H1 (cell line): ENCODE data around the gene MGRN1. TPM values are rescaled to one million over a fixed set of nuclear protein-coding genes. Genes with fewer than 3 reads are reported as not detected.

Experiments used
- CTCF ChIA-PET: fragments of 300-600 bp; sonication (Branson Sonifier 250); formaldehyde crosslinking; loops from one replicate; lab custom pipeline; 2021; ENCODE audit not compliant: partially characterized antibody; lab: Charles Lee
- POLR2A ChIA-PET: fragments of 300-600 bp; sonication (Branson Sonifier 250); formaldehyde crosslinking; loops from one replicate; lab custom pipeline; 2021; ENCODE audit warnings: inconsistent platforms; ENCODE audit not compliant: partially characterized antibody; lab: Charles Lee
- DNase-seq, 2 experiments: peaks; one replicate each; pipeline versions ENCODE4 v3.0.0 to v3.0.0-alpha.2; 2010 to 2022; ENCODE audit warnings: low spot score in 2 of 2, low read depth in 1 of 2, mixed read lengths in 1 of 2
- FAIRE-seq: peaks from 2 replicates; lab custom pipeline; 2011; peaks lifted over from hg19 to GRCh38; lab: Jason Lieb, UNC
- H2AFZ ChIP-seq: 2 replicates; pipeline ENCODE4 v1.8.1; 2012; ENCODE audit warnings: low read length, inconsistent platforms
- H2AK5ac ChIP-seq: 2 replicates; pipeline ENCODE4 v1.6.1; 2013; ENCODE audit warnings: low read depth, low read length
- H2BK120ac ChIP-seq: replicated peaks from 2 replicates; pipeline ENCODE3; 2013; ENCODE audit warnings: low read depth, low read length, inconsistent platforms
- H2BK12ac ChIP-seq: 2 replicates; pipeline ENCODE4 v1.6.1; 2013; ENCODE audit warnings: low read depth, low read length
- H2BK15ac ChIP-seq: 2 replicates; pipeline ENCODE4 v1.6.1; 2013; ENCODE audit warnings: low read length
- H2BK20ac ChIP-seq: 2 replicates; pipeline ENCODE4 v1.6.1; 2013; ENCODE audit warnings: low read length
- H2BK5ac ChIP-seq: 2 replicates; pipeline ENCODE4 v1.6.1; 2013; ENCODE audit warnings: low read depth, low read length
- H3K14ac ChIP-seq: 2 replicates; pipeline ENCODE4 v1.6.1; 2013; ENCODE audit warnings: inconsistent platforms; ENCODE audit not compliant: insufficient read length
- H3K18ac ChIP-seq: 2 replicates; pipeline ENCODE4 v1.6.1; 2013; ENCODE audit warnings: low read length; ENCODE audit errors: extremely low read depth
- H3K23ac ChIP-seq: 2 replicates; pipeline ENCODE4 v1.6.1; 2013; ENCODE audit warnings: inconsistent platforms; ENCODE audit not compliant: insufficient read length
- H3K23me2 ChIP-seq: 2 replicates; pipeline ENCODE4 v1.6.1; 2013; ENCODE audit warnings: low read depth, low read length
- H3K27ac ChIP-seq: 2 replicates; pipeline ENCODE4 v1.6.1; 2011; ENCODE audit warnings: low read depth, low read length, inconsistent platforms
- H3K27me3 ChIP-seq, 4 experiments: replicated peaks in 1 of 4; 1 replicate in 1 of 4; 2 replicates in 3 of 4; pipeline versions ENCODE4 v1.6.1 to v1.8.1; 2011 to 2013; ENCODE audit warnings: low read length in 3 of 4, mild to moderate bottlenecking in 3 of 4, inconsistent platforms in 2 of 4, mixed read lengths in 2 of 4, moderate library complexity in 1 of 4; ENCODE audit not compliant: control insufficient read depth in 3 of 4, insufficient read depth in 3 of 4; ENCODE audit errors: extremely low read depth in 1 of 4
- H3K36me3 ChIP-seq, 4 experiments: 2 replicates each; pipeline versions ENCODE4 v1.6.1 to v1.8.1; 2011 to 2013; ENCODE audit warnings: mild to moderate bottlenecking in 4 of 4, low read length in 3 of 4, moderate library complexity in 2 of 4, control low read depth in 1 of 4, inconsistent platforms in 1 of 4; ENCODE audit not compliant: insufficient read depth in 4 of 4, control insufficient read depth in 2 of 4
- H3K4ac ChIP-seq: replicated peaks from 2 replicates; pipeline ENCODE3; 2013; ENCODE audit warnings: low read length, low read depth, mixed read lengths, inconsistent platforms; ENCODE audit not compliant: insufficient read length
- H3K4me1 ChIP-seq, 4 experiments: replicated peaks in 1 of 4; 1 replicate in 1 of 4; 2 replicates in 3 of 4; pipeline versions ENCODE4 v1.6.1 to v1.8.1; 2011 to 2013; ENCODE audit warnings: low read length in 3 of 4, inconsistent platforms in 2 of 4, mixed read lengths in 1 of 4; ENCODE audit not compliant: insufficient read depth in 4 of 4, control insufficient read depth in 3 of 4
- H3K4me2 ChIP-seq, 2 experiments: 2 replicates each; pipeline versions ENCODE4 v1.6.1 to v1.8.1; 2011 to 2013; ENCODE audit warnings: low read depth in 2 of 2, low read length in 2 of 2, control low read depth in 1 of 2, inconsistent platforms in 1 of 2, mild to moderate bottlenecking in 1 of 2; ENCODE audit not compliant: insufficient read depth in 1 of 2
- H3K4me3 ChIP-seq, 4 experiments: fragments of 200-600, 300-600 bp in 1 of 4; sonication (generic), shearing (Covaris generic), sonication (Bioruptor Twin) in 1 of 4; 2 replicates each; pipeline versions ENCODE4 v1.5.1 to v1.8.1; 2011 to 2016; ENCODE audit warnings: low read length in 4 of 4, low read depth in 3 of 4, control low read depth in 2 of 4, inconsistent platforms in 2 of 4, mild to moderate bottlenecking in 2 of 4, mixed read lengths in 1 of 4, moderate library complexity in 1 of 4; ENCODE audit not compliant: insufficient read depth in 2 of 4; ENCODE audit errors: extremely low read depth in 1 of 4
- H3K56ac ChIP-seq: replicated peaks from 2 replicates; pipeline ENCODE3; 2013; ENCODE audit warnings: low read depth, mild to moderate bottlenecking, mixed read lengths, low read length, inconsistent platforms; ENCODE audit not compliant: insufficient read length
- H3K79me1 ChIP-seq: 2 replicates; pipeline ENCODE4 v1.6.1; 2013; ENCODE audit warnings: low read depth, low read length, control low read depth
- H3K79me2 ChIP-seq, 2 experiments: 2 replicates each; pipeline versions ENCODE4 v1.6.1 to v1.8.1; 2012 to 2013; ENCODE audit warnings: low read length in 2 of 2, mild to moderate bottlenecking in 2 of 2, inconsistent platforms in 1 of 2; ENCODE audit not compliant: insufficient read depth in 2 of 2, control insufficient read depth in 1 of 2
- H3K9ac ChIP-seq, 4 experiments: replicated peaks in 1 of 4; 1 replicate in 1 of 4; 2 replicates in 3 of 4; pipeline versions ENCODE4 v1.6.1 to v1.8.1; 2011 to 2013; ENCODE audit warnings: low read depth in 3 of 4, low read length in 3 of 4, control low read depth in 2 of 4, mild to moderate bottlenecking in 2 of 4, moderate library complexity in 2 of 4, inconsistent platforms in 1 of 4; ENCODE audit errors: extremely low read depth in 1 of 4
- H3K9me3 ChIP-seq, 2 experiments: 2 replicates each; pipeline versions ENCODE4 v1.6.1 to v1.8.1; 2012 to 2013; ENCODE audit warnings: mild to moderate bottlenecking in 2 of 2, moderate library complexity in 2 of 2, control low read depth in 1 of 2, inconsistent platforms in 1 of 2, low read depth in 1 of 2, low read length in 1 of 2, mixed read lengths in 1 of 2; ENCODE audit not compliant: insufficient read depth in 2 of 2
- H4K20me1 ChIP-seq, 2 experiments: replicated peaks in 1 of 2; 2 replicates each; pipeline versions ENCODE3 to v1.8.1; 2011 to 2013; ENCODE audit warnings: inconsistent platforms in 2 of 2, low read length in 2 of 2, mild to moderate bottlenecking in 1 of 2; ENCODE audit not compliant: insufficient read depth in 2 of 2, control insufficient read depth in 1 of 2
- H4K5ac ChIP-seq: 2 replicates; pipeline ENCODE4 v1.6.1; 2013; ENCODE audit warnings: low read length, low read depth, mixed read lengths, inconsistent platforms; ENCODE audit not compliant: insufficient read length
- H4K8ac ChIP-seq: 2 replicates; pipeline ENCODE4 v1.8.0; 2013; ENCODE audit warnings: mild to moderate bottlenecking, moderate library complexity, low read length, inconsistent platforms; ENCODE audit not compliant: insufficient read depth; ENCODE audit errors: extremely low read depth
- H4K91ac ChIP-seq: replicated peaks from 2 replicates; pipeline ENCODE3; 2013; ENCODE audit warnings: low read length, mixed read lengths, inconsistent platforms; ENCODE audit not compliant: insufficient read length
- FOSL1 ChIP-seq: IDR thresholded peaks from 2 replicates; pipeline ENCODE4 v1.6.1; 2011; ENCODE audit warnings: mild to moderate bottlenecking, low read depth, low read length, moderate library complexity; ENCODE audit not compliant: insufficient read depth
- MAFK ChIP-seq: IDR thresholded peaks from 2 replicates; pipeline ENCODE4 v1.6.1; 2012; ENCODE audit warnings: low read depth, mild to moderate bottlenecking, improper control_type of control experiment, low read length
- RXRA ChIP-seq: IDR thresholded peaks from 2 replicates; pipeline ENCODE4 v1.6.1; 2011; ENCODE audit warnings: low read depth, mild to moderate bottlenecking, low read length, moderate library complexity; ENCODE audit not compliant: insufficient read depth
- SIN3A ChIP-seq, 2 experiments: IDR thresholded peaks in 1 of 2; conservative IDR thresholded peaks in 1 of 2; 2 replicates each; pipeline ENCODE4 v1.6.1; 2011 to 2012; ENCODE audit warnings: low read length in 2 of 2, improper control_type of control experiment in 1 of 2, low read depth in 1 of 2, mild to moderate bottlenecking in 1 of 2
- TEAD4 ChIP-seq: IDR thresholded peaks from 2 replicates; pipeline ENCODE4 v1.6.1; 2012; ENCODE audit warnings: low read depth, low read length, inconsistent platforms, mixed read lengths
- WGBS, 2 experiments: shearing (Covaris generic) in 1 of 2; methylation state at CpG; one replicate each; pipeline versions ENCODE4 v1.1.6 to v1.1.7; 2013 to 2015; ENCODE audit warnings: low lambda C conversion rate in 2 of 2, mixed read lengths in 2 of 2, inconsistent platforms in 1 of 2, low coverage in 1 of 2, missing lambda C conversion rate in 1 of 2; ENCODE audit not compliant: insufficient replicate concordance in 2 of 2, insufficient coverage in 1 of 2, insufficient read length in 1 of 2; ENCODE audit errors: extremely low coverage in 1 of 2, missing lambda C conversion rate in 1 of 2; 5-methylcytosine and 5-hydroxymethylcytosine counted together
- polyA plus RNA-seq, 7 experiments: library from polyadenylated mRNA; depleted of rRNA in 3 of 7; stranded (reverse) in 5 of 7; unstranded in 2 of 7; fragments of >200 nt in 5 of 7; fragments of 200-250 nt in 2 of 7; gene quantifications; 1 replicate in 5 of 7; 2 replicates in 1 of 7; 4 replicates in 1 of 7; pipeline versions ENCODE4 v1.2.1 to v1.2.3, GENCODE V29; 2011 to 2013; ENCODE audit warnings: missing spikeins in 2 of 7, mixed read lengths in 2 of 7
- total RNA-seq: library from RNA; stranded (reverse); fragmentation: NEBNext Ultra II Directional; extraction: Animal tissue kit (Norgen Biotek cat#: 25700); gene quantifications from 2 replicates; pipeline ENCODE4 v1.2.1, GENCODE V29; 2021

MGRN1 gene
- total and polyA plus RNA-seq, 2 of the 8 experiments (the other 6 are each of a cell fraction or from before 2014, with no cell fraction given), result 15.0 to 82.3 TPM

- CTCF ChIA-PET, result interaction anchor here (0.7 to 2.9 kb wide), 14 partner anchors 8 to 112 kb away, joined by 3 to 17 read pairs (median 5); partner anchors contain the start of gene MGRN1
- no peaks in the 10 kb centered on the region for H3K27me3 ChIP-seq
- H3K4me2 ChIP-seq, result peak overlapping the region; percentile 18 to 95; a peak in 1 of 4 replicates
- H4K91ac ChIP-seq, result peak overlapping the region; percentile 55
- H2AK5ac ChIP-seq, result peak overlapping the region; percentile 48; the same call in 1 of the 2 replicates
- FAIRE-seq (no peak), DNase-seq (no peak)
- H3K9me3 ChIP-seq, result no peaks in the 10 kb centered on the region
- POLR2A ChIA-PET, result interaction anchor here (1.1 to 13.3 kb wide), 4 partner anchors 7 to 76 kb away, joined by 3 to 126 read pairs (median 42); partner anchors contain the start of genes MGRN1 and NUDT16L1
- H3K4me1 ChIP-seq, result peaks cover 0 to 35% (median 22%) of the 10 kb centered on the region in 4 experiments; a peak in 6 of 7 replicates
- H2BK20ac ChIP-seq, result 0 out of 2 replicates have a peak overlapping the region, but pooled peaks have one; percentile 48
- no peak overlapping the region for H4K5ac ChIP-seq
- H3K79me2 ChIP-seq, result peaks cover 5 to 15% of the 10 kb centered on the region in 2 experiments; a peak in 3 of 4 replicates
- TF ChIP-seq RXRA, result no peak
- no peak for TF ChIP-seq TEAD4
- TF ChIP-seq FOSL1, result no peak
- TF ChIP-seq MAFK, result no peak
- TF ChIP-seq SIN3A (conservative IDR thresholded peaks at IDR 0.05 in 1 of 2, IDR thresholded peaks at IDR 0.05 in 1 of 2; ENCODE audit: low read depth in 1 of 2, low read length in 2 of 2), result no peak
- H3K18ac ChIP-seq, result 0 out of 2 replicates have a peak overlapping the region, but pooled peaks have one; percentile 7
- no peak overlapping the region for H3K56ac ChIP-seq
- no peak overlapping the region; a peak in 1 of 7 replicates for H3K9ac ChIP-seq
- no peak overlapping the region for H3K23ac ChIP-seq
- H3K79me1 ChIP-seq, result peaks cover 4% of the 10 kb centered on the region; the same call in 1 of the 2 replicates
- H4K20me1 ChIP-seq, result peaks cover 0 to 8% of the 10 kb centered on the region in 2 experiments
- H2BK12ac ChIP-seq, result peak overlapping the region; percentile 80
- H3K27ac ChIP-seq, result peak overlapping the region; percentile 98; the same call in 1 of the 2 replicates
- peak overlapping the region; percentile 52; the same call in 1 of the 2 replicates for H2BK5ac ChIP-seq
- no peak overlapping the region; the same call in none of the 2 replicates for H4K8ac ChIP-seq
- no peak overlapping the region for H3K4me3 ChIP-seq
- no peaks in the 10 kb centered on the region for H3K36me3 ChIP-seq
- H3K4ac ChIP-seq, result no peak overlapping the region
- H2BK120ac ChIP-seq, result no peak overlapping the region
- no peak overlapping the region for H3K14ac ChIP-seq
- H2AFZ ChIP-seq, result no peak overlapping the region
- whole genome bisulfite sequencing, 2 experiments, result 88% methylated on average over 8 of the region's 8 CpGs; no CpG with 5 or more reads in 1 of the 2 experiments
- peak overlapping the region; percentile 72 for H2BK15ac ChIP-seq
- peaks cover 12% of the 10 kb centered on the region for H3K23me2 ChIP-seq
Observed at GRCh38 chr16:4617880-4618279, 6.7 kb upstream of the MGRN1 start.
